Stimulated activated CD4-positive, alpha-beta T cell treated with anti-CD3 and anti-CD28 coated beads, Interleukin-2, amount 100 ng/mL, for 24 hours (primary cell): ENCODE measurements around the gene SDF4.

ENCODE experiments used
- DNase-seq, 2 donors: peaks; one replicate each; pipeline ENCODE4 v3.0.0-alpha.2; 2020

The SDF4 gene

GRCh38 chr1:1240822-1241587 lies 9.2 kb upstream of the SDF4 start:
- no peak for DNase-seq

GRCh38 chr1:1240348-1240732 lies 8.5 kb upstream of the SDF4 start:
- no peak for DNase-seq

GRCh38 chr1:1239614-1240347 lies 8.0 kb upstream of the SDF4 start:
- no peak for DNase-seq

- DNase-seq = no peak
These were observed 7.4 kb upstream of the SDF4 start for GRCh38 chr1:1239227-1239613.

DNA sequence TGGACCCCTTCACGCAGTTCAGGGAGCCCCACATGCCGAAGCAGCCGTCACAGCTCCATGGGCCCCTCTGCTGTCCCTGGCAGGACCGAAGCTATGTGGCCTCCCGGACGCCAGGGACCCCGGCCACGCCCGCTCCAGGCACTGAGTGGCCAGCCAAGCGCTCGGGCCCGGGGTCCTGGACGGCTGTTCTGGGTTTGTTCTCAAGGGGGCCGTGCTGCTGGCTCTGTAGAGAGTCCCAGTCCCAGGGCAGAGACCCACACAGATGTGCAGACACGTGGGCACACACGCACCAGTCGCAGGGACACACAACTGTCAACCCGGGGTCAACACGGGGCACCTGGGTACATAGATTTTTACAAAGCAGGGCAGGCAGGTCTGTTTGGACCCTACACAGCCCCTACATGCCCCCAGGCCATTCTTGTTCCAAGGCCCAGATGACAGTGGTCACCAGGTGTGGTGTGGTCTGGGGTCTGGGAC lies 6.9 kb upstream of the SDF4 start:
- no peak for DNase-seq

DNA sequence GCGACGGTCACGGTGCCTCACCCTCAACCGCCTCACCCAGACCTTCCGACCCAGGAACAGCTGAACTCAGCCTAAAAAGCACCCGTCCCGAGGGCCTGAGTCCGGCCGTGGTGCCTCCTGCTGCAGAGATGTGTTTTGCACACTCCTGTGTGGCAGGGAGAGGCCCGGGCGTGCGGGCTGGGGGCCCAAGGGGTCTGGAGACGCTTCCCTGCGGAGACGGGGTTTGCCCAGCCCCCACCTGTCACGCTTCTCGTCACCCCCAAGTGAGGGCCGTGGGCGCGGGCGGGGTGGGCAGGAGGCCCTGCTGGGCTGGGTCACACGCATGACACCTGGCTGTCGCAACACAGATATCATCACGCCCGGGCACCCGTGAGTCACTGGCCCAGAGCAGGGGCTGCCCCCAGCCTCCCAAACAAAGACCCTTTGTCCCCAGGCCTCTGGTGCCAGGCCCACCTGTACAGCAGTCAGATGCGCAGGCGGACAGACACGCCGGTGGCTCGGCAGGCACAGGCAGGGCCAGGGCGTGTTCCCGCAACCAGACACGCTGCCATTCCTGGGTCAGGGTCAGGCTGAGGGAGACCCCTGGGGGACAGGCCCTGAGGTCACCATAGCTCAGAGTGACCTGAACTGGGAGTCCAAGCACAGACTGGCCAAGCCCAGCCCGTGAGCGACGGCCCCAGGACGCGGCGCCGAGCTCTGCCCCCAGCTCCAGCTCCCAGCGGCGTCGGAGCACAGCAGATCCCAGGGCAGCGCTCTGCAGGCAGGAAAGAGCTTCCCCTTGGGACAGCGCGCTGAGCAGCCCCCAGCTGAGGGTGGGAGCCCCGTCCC lies 6.3 kb upstream of the SDF4 start:
- no peak for DNase-seq

- no peak for DNase-seq
These were observed 5.4 kb upstream of the SDF4 start for GRCh38 chr1:1236945-1237873.

DNA sequence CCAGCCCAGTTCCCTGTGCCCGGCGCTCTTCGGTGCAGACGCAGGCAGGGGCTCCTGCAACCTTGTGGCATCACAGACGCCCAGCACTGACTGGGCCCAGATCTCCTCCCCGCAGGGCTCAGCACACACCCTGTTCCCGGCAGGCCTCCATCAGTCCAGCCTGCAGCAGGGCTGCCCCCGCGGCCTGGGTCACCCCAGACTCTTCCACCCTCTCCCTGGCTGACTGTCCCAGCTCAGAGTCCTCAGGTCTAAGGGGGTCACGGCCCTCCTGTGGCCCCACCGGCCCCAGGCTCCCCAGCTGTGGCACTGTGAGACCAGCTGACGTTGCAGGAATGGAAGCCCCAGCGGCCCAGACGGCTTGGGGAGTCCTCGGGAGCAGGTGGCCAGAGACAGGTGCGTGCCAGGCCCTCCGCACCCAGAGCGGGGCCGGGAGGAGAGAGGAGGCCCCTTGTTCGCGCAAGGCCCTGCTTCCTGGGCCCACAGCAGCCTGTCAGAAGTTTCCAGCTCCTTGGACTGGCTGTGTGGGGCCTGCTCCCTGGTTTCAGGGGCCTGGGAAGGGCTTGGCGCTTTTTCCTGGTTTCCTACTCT lies 4.5 kb upstream of the SDF4 start:
- no peak for DNase-seq

- DNase-seq = no peak
These were observed 3.4 kb upstream of the SDF4 start for GRCh38 chr1:1235016-1235744.

- no peak for DNase-seq
These were observed 2.5 kb upstream of the SDF4 start for GRCh38 chr1:1234180-1234808.

DNA sequence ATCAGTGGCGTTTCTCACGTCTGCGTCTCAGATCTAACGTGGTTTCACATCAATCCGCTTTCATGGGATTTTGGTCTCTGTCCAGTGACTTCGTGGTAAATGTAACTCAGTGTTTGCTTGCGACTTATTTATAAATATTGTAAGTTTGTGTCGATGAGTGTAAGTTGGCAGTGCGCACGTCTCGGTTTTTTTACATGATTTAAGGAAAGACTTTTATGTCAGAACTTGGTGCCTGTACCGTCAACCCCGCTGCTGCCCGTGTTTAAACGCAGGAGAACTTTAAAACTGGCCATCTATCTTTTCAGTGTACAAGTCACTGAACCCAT lies 1.7 kb upstream of the SDF4 start:
- DNase-seq = no peak

- no peak for DNase-seq
These were observed 1.2 kb upstream of the SDF4 start for GRCh38 chr1:1232796-1233566.

DNA sequence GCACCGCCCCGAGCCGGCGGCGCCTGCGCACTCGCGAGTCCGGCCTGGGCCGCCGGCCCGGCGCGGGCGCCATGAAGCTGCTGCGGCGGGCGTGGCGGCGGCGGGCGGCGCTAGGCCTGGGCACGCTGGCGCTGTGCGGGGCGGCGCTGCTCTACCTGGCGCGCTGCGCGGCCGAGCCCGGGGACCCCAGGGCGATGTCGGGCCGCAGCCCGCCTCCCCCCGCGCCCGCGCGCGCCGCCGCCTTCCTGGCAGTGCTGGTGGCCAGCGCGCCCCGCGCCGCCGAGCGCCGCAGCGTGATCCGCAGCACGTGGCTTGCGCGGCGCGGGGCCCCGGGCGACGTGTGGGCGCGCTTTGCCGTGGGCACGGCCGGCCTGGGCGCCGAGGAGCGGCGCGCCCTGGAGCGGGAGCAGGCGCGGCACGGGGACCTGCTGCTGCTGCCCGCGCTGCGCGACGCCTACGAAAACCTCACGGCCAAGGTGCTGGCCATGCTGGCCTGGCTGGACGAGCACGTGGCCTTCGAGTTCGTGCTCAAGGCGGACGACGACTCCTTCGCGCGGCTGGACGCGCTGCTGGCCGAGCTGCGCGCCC lies 501 bp upstream of the SDF4 start, which contains the start of gene B3GALT6:
TSS of gene B3GALT6 (plus strand) at position 30 of the 588 bp plus-strand sequence. CDS start at position 72, 42 bp downstream.
- no peak for DNase-seq

DNA sequence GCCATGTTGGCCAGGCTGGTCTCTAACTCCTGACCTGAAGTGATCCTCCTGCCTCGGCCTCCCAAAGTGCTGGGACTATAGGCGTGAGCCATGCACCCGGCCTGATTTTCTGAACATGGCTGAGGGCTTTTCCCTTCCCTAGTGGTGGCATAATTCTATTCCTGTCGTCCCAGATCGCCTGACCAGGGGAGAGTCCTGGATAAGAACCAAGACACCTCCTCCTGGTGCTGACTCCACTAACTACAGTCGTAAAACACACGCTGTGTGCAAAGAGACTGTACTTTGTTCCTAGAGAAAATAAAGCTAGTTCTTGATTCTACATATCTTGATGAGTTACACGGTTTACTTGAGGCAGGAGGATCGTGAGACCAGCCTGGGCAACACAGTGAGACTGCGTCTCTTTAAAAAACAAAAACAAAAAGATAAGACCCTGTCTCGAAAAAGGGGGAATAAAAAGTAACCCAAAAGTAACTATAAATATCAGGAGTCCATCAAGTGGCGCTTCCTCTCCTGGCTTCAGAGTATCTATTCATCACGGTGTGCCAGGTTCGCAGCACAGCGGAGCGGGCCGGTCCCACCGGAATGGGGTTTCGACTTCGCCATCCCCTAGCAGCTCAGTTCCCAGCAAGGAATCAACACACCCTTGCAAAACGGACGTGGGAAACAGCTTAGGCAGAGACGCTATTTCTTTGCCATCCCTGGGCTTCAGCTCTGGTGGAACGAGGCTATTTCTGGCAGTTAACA lies 973 bp downstream of the SDF4 start:
- DNase-seq = peak in 1 of 2 donors; percentile 41

DNA sequence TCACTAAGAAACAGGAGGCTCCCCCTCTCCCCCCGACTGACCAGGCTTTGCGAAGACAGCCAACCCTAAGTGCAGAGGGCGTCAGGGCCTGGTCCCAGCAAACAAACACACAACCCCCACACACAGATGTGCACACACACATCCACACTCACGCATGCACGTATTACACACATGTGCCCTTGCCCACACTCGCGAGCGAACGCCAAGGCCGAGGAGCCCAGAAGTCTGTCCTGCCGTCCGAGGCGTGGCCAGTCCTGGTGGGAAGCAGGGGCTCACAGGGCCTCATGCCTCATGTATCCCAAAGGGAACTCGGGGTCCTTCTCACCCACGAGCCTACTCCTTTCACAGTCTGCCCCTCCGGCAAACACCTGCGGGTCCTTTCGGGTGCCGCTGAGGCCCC lies 2.0 kb downstream of the SDF4 start:
- DNase-seq = no peak

DNA sequence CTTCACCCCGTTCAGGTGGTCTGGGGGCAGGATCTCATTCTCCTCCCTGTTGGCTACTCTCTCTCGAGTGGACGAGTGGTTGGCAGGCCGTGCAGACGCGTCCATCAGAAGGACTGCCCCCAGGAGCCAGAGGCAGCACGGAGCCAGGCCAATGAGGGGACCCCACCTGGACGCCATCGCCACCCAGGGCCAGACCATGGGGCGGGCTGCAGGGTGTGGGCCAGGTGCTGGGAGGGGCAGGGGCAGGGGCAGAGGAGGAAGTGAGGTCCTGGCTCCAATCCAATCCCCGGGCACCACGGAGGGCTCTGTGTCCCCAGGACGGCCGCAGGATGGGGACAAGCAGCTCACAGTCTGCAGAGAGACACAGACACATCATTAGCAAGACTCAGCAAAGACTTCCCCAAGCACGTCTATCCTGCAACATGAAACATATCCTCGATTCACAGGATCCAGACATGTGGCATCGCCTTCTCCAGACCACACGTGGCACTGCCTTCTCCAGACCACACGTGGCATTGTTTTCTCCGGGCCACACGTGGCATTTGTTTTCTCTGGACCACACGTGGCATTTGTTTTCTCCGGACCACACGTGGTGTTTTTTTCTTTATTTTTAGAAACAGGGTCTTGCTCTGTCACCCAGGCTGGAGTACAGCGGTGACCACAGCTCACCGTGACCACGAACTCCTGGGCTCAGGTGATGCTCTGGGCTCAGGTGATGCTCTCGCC lies 3.0 kb downstream of the SDF4 start:
- no peak for DNase-seq

DNA sequence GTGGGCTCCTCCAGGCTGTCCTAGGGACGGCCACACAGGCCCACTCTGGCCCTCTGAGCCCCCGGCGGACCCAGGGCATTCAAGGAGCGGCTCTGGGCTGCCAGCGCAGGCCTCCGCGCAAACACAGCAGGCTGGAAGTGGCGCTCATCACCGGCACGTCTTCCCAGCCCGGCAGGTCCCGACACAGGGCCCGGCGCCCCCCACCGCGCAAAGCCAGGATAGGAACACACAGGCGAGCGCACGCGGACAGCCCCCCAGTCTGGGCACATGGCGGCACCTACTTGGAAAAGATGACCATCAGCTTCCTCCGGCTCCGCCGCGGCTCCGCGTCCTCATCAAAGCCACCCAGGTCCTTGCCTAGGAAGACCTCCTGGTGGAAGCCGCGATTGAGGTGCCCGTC lies 3.6 kb downstream of the SDF4 start:
- DNase-seq = no peak

DNA sequence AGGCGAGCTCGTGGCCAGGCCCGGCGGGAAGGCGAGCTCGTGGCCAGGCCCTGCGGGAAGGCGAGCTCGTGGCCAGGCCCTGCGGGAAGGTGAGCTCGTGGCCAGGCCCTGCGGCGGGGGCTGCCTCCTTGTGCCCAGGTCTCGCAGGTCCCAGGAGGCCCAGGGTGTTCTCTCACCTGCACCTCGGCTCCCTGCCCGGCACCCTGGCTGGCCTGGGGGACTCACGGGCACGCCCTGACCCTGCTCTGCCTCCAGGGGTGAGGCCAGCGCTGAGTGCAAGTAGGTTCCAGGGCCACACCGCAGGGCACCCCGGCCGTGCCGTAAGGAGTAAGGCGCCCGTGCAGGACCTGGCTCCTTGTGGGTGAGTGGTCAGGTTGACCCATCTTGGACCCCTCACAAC lies 4.4 kb downstream of the SDF4 start:
- no peak for DNase-seq
